Ovary (tissue), 3 donors: ENCODE results near the gene PIPOX.

Experiments
- CTCF ChIP-seq, 3 donors: fragments of 450-650 bp in 2 of 3; fragments of 200-600 bp in 1 of 3; IDR thresholded peaks; one replicate each; pipeline versions ENCODE4 v1.5.1 to v1.8.0; 2016 to 2022; ENCODE audit warnings: antibody characterized with exemption in 3 of 3, mild to moderate bottlenecking in 1 of 3
- EP300 ChIP-seq: sonication (generic); formaldehyde crosslinking; IDR thresholded peaks from one replicate; pipeline ENCODE4 v1.6.1; 2017; ENCODE audit warnings: antibody characterized with exemption
- donor health status: DM: no; HTN: no; CAD: no.

- TF ChIP-seq EP300 (no peak), CTCF (IDR thresholded peaks at IDR 0.05) (no peak)
These were observed 21.7 kb upstream of the PIPOX start for GRCh38 chr17:29021226-29021625.
